Esophagus muscularis mucosa (tissue), 4 donors: Measurements from ENCODE around the gene TRIM16.
"Not testable (repeated sequence)": the region's sequence is repeated elsewhere in the genome, so short reads cannot be mapped to it uniquely, and the experiment has no call there.

Experiments
- CTCF ChIP-seq, 3 experiments: fragments of 200-600 bp in 2 of 3; fragments of 450-650 bp in 1 of 3; sonication (generic) in 2 of 3; IDR thresholded peaks; one replicate each; pipeline ENCODE4 v1.5.1; 2017 to 2019; ENCODE audit warnings: antibody characterized with exemption in 3 of 3, mild to moderate bottlenecking in 2 of 3, moderate library complexity in 1 of 3
- EP300 ChIP-seq: sonication (generic); formaldehyde crosslinking; IDR thresholded peaks from one replicate; pipeline ENCODE4 v1.6.1; 2017; ENCODE audit warnings: antibody characterized with exemption
- POLR2A ChIP-seq: fragments of 450-650 bp; IDR thresholded peaks from one replicate; pipeline ENCODE4 v1.6.1; 2017; ENCODE audit warnings: antibody characterized with exemption, moderate library complexity, mild to moderate bottlenecking, low read depth
- POLR2AphosphoS5 ChIP-seq, 2 donors: sonication (generic); formaldehyde crosslinking; IDR thresholded peaks; one replicate each; pipeline ENCODE4 v1.6.1; 2017; ENCODE audit warnings: antibody characterized with exemption in 2 of 2

- TF ChIP-seq CTCF (IDR thresholded peaks at IDR 0.05); POLR2A; POLR2AphosphoS5 (IDR thresholded peaks at IDR 0.05); EP300: not testable (repeated sequence)
These were observed 42.1 kb downstream of the TRIM16 start for GRCh38 chr17:15642014-15642413.
